GM21381 (cell line): ENCODE measurements around the gene PROSER2.
A peak's percentile ranks its signal among the peaks of the same experiment; 100 is the strongest.
"Not testable (repeated sequence)": the region's sequence is repeated elsewhere in the genome, so short reads cannot be mapped to it uniquely, and the experiment has no call there.

Experiments
- ATAC-seq: cut with Tn5 transposase; IDR thresholded peaks from one replicate; pipeline ENCODE4 v1.9.1; 2021; ENCODE audit warnings: mild to moderate bottlenecking, moderate library complexity; ENCODE audit not compliant: unreplicated experiment

Gene PROSER2

GRCh38 chr10:11881477-11882417 lies 58.6 kb downstream of the PROSER2 start:
- ATAC-seq, result no peak

- no peak for ATAC-seq
These were observed 59.7 kb downstream of the PROSER2 start for GRCh38 chr10:11882646-11883375.

GRCh38 chr10:11884706-11885423 lies 61.7 kb downstream of the PROSER2 start:
- ATAC-seq, result no peak

- no peak for ATAC-seq
These were observed 62.4 kb downstream of the PROSER2 start for GRCh38 chr10:11885437-11886137.

- no peak for ATAC-seq
These were observed 63.0 kb downstream of the PROSER2 start for GRCh38 chr10:11886138-11886474.

GRCh38 chr10:11886851-11887250 lies 63.7 kb downstream of the PROSER2 start:
- peak; percentile 61 for ATAC-seq

- no peak for ATAC-seq
These were observed 64.4 kb downstream of the PROSER2 start for GRCh38 chr10:11887381-11888227.

GRCh38 chr10:11889263-11889662 lies 66.1 kb downstream of the PROSER2 start:
- ATAC-seq, result not testable (repeated sequence)

GRCh38 chr10:11891776-11892486 lies 68.8 kb downstream of the PROSER2 start:
- no peak for ATAC-seq

GRCh38 chr10:11893749-11894278 lies 70.7 kb downstream of the PROSER2 start:
- ATAC-seq, result no peak

GRCh38 chr10:11894381-11895107 lies 71.4 kb downstream of the PROSER2 start:
- no peak for ATAC-seq

GRCh38 chr10:11895108-11895466 lies 71.9 kb downstream of the PROSER2 start:
- no peak for ATAC-seq

GRCh38 chr10:11895598-11895997 lies 72.4 kb downstream of the PROSER2 start:
- no peak for ATAC-seq

GRCh38 chr10:11896549-11897200 lies 73.5 kb downstream of the PROSER2 start:
- no peak for ATAC-seq

- no peak for ATAC-seq
These were observed 74.8 kb downstream of the PROSER2 start for GRCh38 chr10:11898033-11898371.

- no peak for ATAC-seq
These were observed 75.4 kb downstream of the PROSER2 start for GRCh38 chr10:11898372-11899066.

GRCh38 chr10:11899067-11899876 lies 76.1 kb downstream of the PROSER2 start:
- ATAC-seq, result no peak
